ENCODE measurements around the gene NRL. TPM values are rescaled to one million over a fixed set of nuclear protein-coding genes. Genes with fewer than 3 reads are reported as not detected.

The NRL gene
- total RNA-seq, 4 donors from 2014 or later: 1.8 to 3.3 (median 3.0) TPM

DNA sequence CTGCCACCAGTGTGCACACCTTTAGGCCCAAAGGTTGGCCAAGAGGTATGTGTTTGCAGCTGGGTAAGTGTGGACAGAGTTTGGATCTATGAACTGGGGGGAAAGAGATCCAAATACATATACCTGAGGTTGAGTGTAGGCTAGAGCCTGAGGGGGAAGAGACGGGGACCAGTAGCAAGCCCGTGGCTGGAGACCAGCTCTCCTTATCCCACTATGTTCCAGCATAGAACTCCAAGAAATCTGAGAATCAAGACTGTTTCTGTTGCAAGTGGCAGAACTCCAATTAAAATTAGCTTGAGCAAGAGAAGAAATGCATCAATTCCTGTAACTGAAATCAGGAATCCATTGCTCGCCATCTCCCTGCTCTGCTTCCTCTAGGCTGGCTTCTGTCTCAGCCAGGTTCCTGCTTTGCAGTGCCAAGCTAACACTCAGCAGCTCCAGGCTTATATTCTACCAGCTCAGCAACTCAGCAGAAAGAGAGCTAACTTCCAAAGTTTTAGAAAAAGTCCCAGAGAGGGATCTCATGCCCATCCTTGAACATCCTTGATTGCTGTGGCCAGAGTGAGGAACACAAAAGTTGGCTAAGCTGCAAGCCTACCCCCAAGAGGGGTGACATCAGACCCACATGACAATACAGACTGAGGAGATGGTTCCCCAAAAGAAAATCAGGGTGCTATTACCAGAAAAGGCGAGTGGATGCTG lies 22.1 kb downstream of the NRL start:
- WGBS: 95% methylated on average over 4 of the region's 4 CpGs

DNA sequence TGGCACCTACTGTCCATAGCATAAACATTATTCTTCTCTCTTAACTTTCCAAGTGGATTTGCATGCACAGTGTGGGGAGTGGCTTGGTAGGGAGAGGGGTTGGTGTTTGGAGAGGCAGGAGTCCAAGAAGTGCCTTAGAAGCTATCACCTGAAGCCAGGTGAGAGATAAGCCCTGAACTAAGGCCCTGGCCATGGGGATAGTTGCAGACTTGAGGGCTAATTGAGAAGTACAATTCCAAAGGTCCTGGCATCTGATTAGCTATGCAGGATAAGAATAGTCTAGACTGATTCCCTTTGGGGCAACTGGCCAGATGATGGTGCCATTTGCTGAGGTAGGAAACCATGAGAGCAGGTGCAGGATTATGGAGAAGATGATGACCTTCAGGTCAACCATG lies 22.6 kb downstream of the NRL start:
- H3K27me3 ChIP-seq: no peaks in the 10 kb centered on the region
- H3K4me3 ChIP-seq: no peak overlapping the region
- TF ChIP-seq, protein P1, sequence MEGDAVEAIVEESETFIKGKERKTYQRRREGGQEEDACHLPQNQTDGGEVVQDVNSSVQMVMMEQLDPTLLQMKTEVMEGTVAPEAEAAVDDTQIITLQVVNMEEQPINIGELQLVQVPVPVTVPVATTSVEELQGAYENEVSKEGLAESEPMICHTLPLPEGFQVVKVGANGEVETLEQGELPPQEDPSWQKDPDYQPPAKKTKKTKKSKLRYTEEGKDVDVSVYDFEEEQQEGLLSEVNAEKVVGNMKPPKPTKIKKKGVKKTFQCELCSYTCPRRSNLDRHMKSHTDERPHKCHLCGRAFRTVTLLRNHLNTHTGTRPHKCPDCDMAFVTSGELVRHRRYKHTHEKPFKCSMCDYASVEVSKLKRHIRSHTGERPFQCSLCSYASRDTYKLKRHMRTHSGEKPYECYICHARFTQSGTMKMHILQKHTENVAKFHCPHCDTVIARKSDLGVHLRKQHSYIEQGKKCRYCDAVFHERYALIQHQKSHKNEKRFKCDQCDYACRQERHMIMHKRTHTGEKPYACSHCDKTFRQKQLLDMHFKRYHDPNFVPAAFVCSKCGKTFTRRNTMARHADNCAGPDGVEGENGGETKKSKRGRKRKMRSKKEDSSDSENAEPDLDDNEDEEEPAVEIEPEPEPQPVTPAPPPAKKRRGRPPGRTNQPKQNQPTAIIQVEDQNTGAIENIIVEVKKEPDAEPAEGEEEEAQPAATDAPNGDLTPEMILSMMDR (IDR thresholded peaks at IDR 0.05): no peak
- TF ChIP-seq POLR2A (IDR thresholded peaks at IDR 0.05; ENCODE audit: low read depth) (no peak), POLR2AphosphoS5 (IDR thresholded peaks at IDR 0.05) (no peak), EP300 (IDR thresholded peaks at IDR 0.05) (no peak)
- H3K36me3 ChIP-seq: no peaks in the 10 kb centered on the region
- intact Hi-C loops (cut with DNase I): no loop called here
- peaks cover 20 to 29% (median 25%) of the 10 kb centered on the region in 4 donors for H3K4me1 ChIP-seq
- H3K9me3 ChIP-seq: no peaks in the 10 kb centered on the region
- no peak overlapping the region for H3K27ac ChIP-seq (replicated peaks in 1 of 4)
- no peak for DNase-seq (ENCODE audit: extremely low spot score)

More for the DNA sequence above, 22.1 kb downstream of the NRL start:
- Histone ChIP-seq H3K4me1 (peaks cover 20 to 29% (median 25%) of the 10 kb centered on the region in 4 donors), H3K4me3 (no peak overlapping the region), H3K36me3 (no peaks in the 10 kb centered on the region), H3K27me3 (no peaks in the 10 kb centered on the region), H3K9me3 (no peaks in the 10 kb centered on the region), H3K27ac (replicated peaks in 1 of 4) (peak overlapping the region; percentile 94 to 96 (median 95))
- TF ChIP-seq EP300 (IDR thresholded peaks at IDR 0.05): no peak
- TF ChIP-seq, protein P1 (IDR thresholded peaks at IDR 0.05): no peak
- no peak for TF ChIP-seq POLR2AphosphoS5 (IDR thresholded peaks at IDR 0.05)
- no peak for TF ChIP-seq POLR2A (IDR thresholded peaks at IDR 0.05; ENCODE audit: low read depth)
- no peak for DNase-seq (ENCODE audit: extremely low spot score)
- intact Hi-C loops (cut with DNase I): no loop called here

DNA sequence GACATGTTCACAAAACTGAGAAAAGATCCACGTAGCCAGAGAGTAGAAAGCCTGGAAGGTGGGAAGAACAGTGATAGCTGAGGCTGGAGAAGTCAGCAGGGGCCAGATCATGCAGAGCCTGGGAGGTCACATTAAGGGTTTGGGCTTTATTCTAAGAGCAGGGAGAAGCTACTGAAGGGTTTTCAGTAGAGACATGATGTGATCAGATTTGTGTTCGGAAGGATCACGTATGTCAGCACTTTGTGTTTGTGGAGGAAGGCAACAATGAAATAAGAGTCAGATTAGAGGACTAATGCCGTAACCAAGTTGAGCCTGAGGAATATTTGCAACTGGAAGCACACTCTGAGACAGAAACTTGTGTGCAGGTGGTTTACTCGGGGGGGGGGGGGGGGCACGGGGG lies 24.9 kb downstream of the NRL start:
- no peak overlapping the region for H3K27ac ChIP-seq (replicated peaks in 1 of 4)
- H3K4me3 ChIP-seq: no peak overlapping the region
- H3K27me3 ChIP-seq: no peaks in the 10 kb centered on the region
- TF ChIP-seq EP300 (IDR thresholded peaks at IDR 0.05) (no peak), POLR2AphosphoS5 (IDR thresholded peaks at IDR 0.05) (no peak), POLR2A (IDR thresholded peaks at IDR 0.05; ENCODE audit: low read depth) (no peak)
- TF ChIP-seq, protein P1 (IDR thresholded peaks at IDR 0.05): no peak
- H3K4me1 ChIP-seq: peaks cover 11 to 18% (median 16%) of the 10 kb centered on the region in 4 donors
- intact Hi-C loops (cut with DNase I): loop anchor here (2.0 kb wide), 2 partner anchors 31 to 75 kb away; no protein-coding TSS in a partner anchor
- 92% methylated on average over 6 of the region's 6 CpGs for WGBS
- no peak for DNase-seq (ENCODE audit: extremely low spot score)
- no peaks in the 10 kb centered on the region for H3K9me3 ChIP-seq
- no peaks in the 10 kb centered on the region for H3K36me3 ChIP-seq

DNA sequence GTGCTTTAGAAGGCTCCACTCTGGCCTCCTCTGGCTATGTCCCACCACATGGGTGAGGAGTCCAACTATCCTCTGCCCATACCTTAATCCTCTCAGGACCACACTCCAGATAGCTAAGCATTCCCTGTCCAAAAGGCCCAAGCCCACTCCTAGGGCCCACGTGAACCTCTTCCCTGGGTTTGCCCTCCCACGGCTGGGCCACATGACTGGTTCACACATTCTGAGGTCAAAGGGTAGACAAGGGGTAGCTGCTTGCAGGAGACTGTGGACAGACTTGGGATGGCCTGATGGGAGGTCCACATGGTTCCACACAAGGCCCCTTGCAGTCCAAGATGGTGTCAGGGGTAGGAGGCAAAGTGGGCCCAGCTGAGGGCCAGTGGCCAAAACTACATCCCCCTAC lies 26.7 kb downstream of the NRL start:
- Histone ChIP-seq H3K4me1 (peaks cover 1 to 6% (median 3%) of the 10 kb centered on the region in 4 donors), H3K4me3 (no peak overlapping the region), H3K27me3 (no peaks in the 10 kb centered on the region), H3K9me3 (no peaks in the 10 kb centered on the region), H3K36me3 (no peaks in the 10 kb centered on the region), H3K27ac (replicated peaks in 1 of 4) (no peak overlapping the region)
- no peak for DNase-seq (ENCODE audit: extremely low spot score)
- TF ChIP-seq, protein P1 (IDR thresholded peaks at IDR 0.05): no peak
- TF ChIP-seq POLR2AphosphoS5 (IDR thresholded peaks at IDR 0.05) (no peak), EP300 (IDR thresholded peaks at IDR 0.05) (no peak), POLR2A (IDR thresholded peaks at IDR 0.05; ENCODE audit: low read depth) (no peak)
- intact Hi-C loops (cut with DNase I): no loop called here
- WGBS: 83% methylated on average over 2 of the region's 2 CpGs

Data from esophagus muscularis mucosa (tissue), 4 donors.